Tibial artery (tissue), 4 donors: Measurements from ENCODE around the gene FBXO47.
"Not testable (repeated sequence)": the region's sequence is repeated elsewhere in the genome, so short reads cannot be mapped to it uniquely, and the experiment has no call there.

Experiments
- DNase-seq, 2 donors: peaks; one replicate each; pipeline ENCODE4 v3.0.0-alpha.2; 2019
- H3K27ac ChIP-seq, 2 donors: fragments of 200-600 bp; sonication (generic) in 1 of 2; 1 replicate in 1 of 2; 2 replicates in 1 of 2; pipeline ENCODE4 v1.5.1; 2018 to 2019; ENCODE audit warnings: mild to moderate bottlenecking in 1 of 2
- H3K27me3 ChIP-seq, 2 donors: fragments of 200-600 bp; sonication (generic) in 1 of 2; one replicate each; pipeline versions ENCODE4 v1.5.1 to v1.6.0; 2016 to 2019
- H3K36me3 ChIP-seq, 3 donors: fragments of 200-600 bp; sonication (generic) in 2 of 3; one replicate each; pipeline ENCODE4 v1.5.1; 2016 to 2019; ENCODE audit warnings: mild to moderate bottlenecking in 2 of 3
- H3K4me1 ChIP-seq, 4 donors: fragments of 200-600 bp; sonication (generic) in 2 of 4; 1 replicate in 3 of 4; 2 replicates in 1 of 4; pipeline ENCODE4 v1.5.1; 2016 to 2019
- H3K4me3 ChIP-seq, 2 donors: fragments of 200-600 bp; sonication (generic) in 1 of 2; 1 replicate in 1 of 2; 2 replicates in 1 of 2; pipeline ENCODE4 v1.5.1; 2018 to 2019; ENCODE audit warnings: mild to moderate bottlenecking in 2 of 2
- H3K9me3 ChIP-seq, 3 donors: fragments of 200-600 bp; sonication (generic) in 1 of 3; one replicate each; pipeline ENCODE4 v1.5.1; 2016 to 2019
- CTCF ChIP-seq, 2 experiments: fragments of 200-600 bp in 1 of 2; fragments of 450-650 bp in 1 of 2; IDR thresholded peaks; one replicate each; pipeline ENCODE4 v1.5.1; 2017 to 2019; ENCODE audit warnings: antibody characterized with exemption in 2 of 2, mild to moderate bottlenecking in 1 of 2, moderate library complexity in 1 of 2
- intact Hi-C: fragments of 100-400 bp; cut with DNase I; formaldehyde crosslinking; loops from one replicate; pipeline ENCODE4 v1.15.0; 2023; ENCODE audit warnings: low total_unique reads

Gene FBXO47

GRCh38 chr17:38958756-38959155 lies 8.4 kb downstream of the FBXO47 start:
- TF ChIP-seq CTCF (IDR thresholded peaks at IDR 0.05) = no peak
- DNase-seq = no peak

GRCh38 chr17:38958326-38958725 lies 8.9 kb downstream of the FBXO47 start:
- H3K36me3 ChIP-seq = no peaks in the 10 kb centered on the region
- H3K9me3 ChIP-seq = no peaks in the 10 kb centered on the region
- no peak for DNase-seq
- H3K4me3 ChIP-seq = no peak overlapping the region
- H3K4me1 ChIP-seq = peaks cover 0 to 22% (median 2%) of the 10 kb centered on the region in 4 donors
- no peak for TF ChIP-seq CTCF (IDR thresholded peaks at IDR 0.05)
- intact Hi-C loops = no loop called here
- no peaks in the 10 kb centered on the region for H3K27me3 ChIP-seq
- H3K27ac ChIP-seq = peak overlapping the region; percentile 13 to 58

More at GRCh38 chr17:38958756-38959155, 8.4 kb downstream of the FBXO47 start:
- Histone ChIP-seq H3K27me3 (no peaks in the 10 kb centered on the region), H3K27ac (peak overlapping the region in 1 of 2 donors; percentile 58), H3K4me1 (peaks cover 0 to 22% (median 2%) of the 10 kb centered on the region in 4 donors), H3K9me3 (no peaks in the 10 kb centered on the region), H3K4me3 (no peak overlapping the region), H3K36me3 (no peaks in the 10 kb centered on the region)
- intact Hi-C loops = no loop called here

- H3K36me3 ChIP-seq, H3K27me3 ChIP-seq, H3K27ac ChIP-seq, intact Hi-C loops, H3K4me3 ChIP-seq, DNase-seq, H3K9me3 ChIP-seq: not testable (repeated sequence)
- H3K4me1 ChIP-seq = peaks cover 0 to 17% (median under 1%) of the 10 kb centered on the region in 4 donors
Observed at GRCh38 chr17:38953800-38954199, 13.4 kb downstream of the FBXO47 start.

- no peak for DNase-seq
- Histone ChIP-seq H3K4me1 (peaks cover 0 to 13% (median 3%) of the 10 kb centered on the region in 4 donors), H3K4me3 (no peak overlapping the region), H3K27me3 (no peaks in the 10 kb centered on the region), H3K36me3 (no peaks in the 10 kb centered on the region), H3K27ac (no peak overlapping the region), H3K9me3 (no peaks in the 10 kb centered on the region)
- intact Hi-C loops = no loop called here
- TF ChIP-seq CTCF (IDR thresholded peaks at IDR 0.05) = no peak
Observed at GRCh38 chr17:38947189-38947588, 20.0 kb downstream of the FBXO47 start.

GRCh38 chr17:38943607-38944006 lies 23.6 kb downstream of the FBXO47 start:
- no peaks in the 10 kb centered on the region for H3K27me3 ChIP-seq
- no peaks in the 10 kb centered on the region for H3K36me3 ChIP-seq
- H3K27ac ChIP-seq = peak overlapping the region in 1 of 2 donors; percentile 52
- peaks cover 0 to 13% (median 3%) of the 10 kb centered on the region in 4 donors for H3K4me1 ChIP-seq
- no peak overlapping the region for H3K4me3 ChIP-seq
- no peak for DNase-seq
- intact Hi-C loops = no loop called here
- no peaks in the 10 kb centered on the region for H3K9me3 ChIP-seq
- no peak for TF ChIP-seq CTCF (IDR thresholded peaks at IDR 0.05)

- intact Hi-C loops = no loop called here
Observed at GRCh38 chr17:38942696-38943334, 24.4 kb downstream of the FBXO47 start.

More at GRCh38 chr17:38942696-38943334, 24.4 kb downstream of the FBXO47 start:
- Histone ChIP-seq H3K4me3 (no peak overlapping the region), H3K27ac (peak overlapping the region; percentile 21 to 52), H3K36me3 (no peaks in the 10 kb centered on the region), H3K9me3 (no peaks in the 10 kb centered on the region), H3K27me3 (no peaks in the 10 kb centered on the region), H3K4me1 (peaks cover 0 to 18% (median 3%) of the 10 kb centered on the region in 4 donors)
- no peak for DNase-seq
- no peak for TF ChIP-seq CTCF (IDR thresholded peaks at IDR 0.05)
